MM.1S (cell line): ENCODE measurements around the gene BCL2A1.
"Not testable (repeated sequence)": the region's sequence is repeated elsewhere in the genome, so short reads cannot be mapped to it uniquely, and the experiment has no call there.

ENCODE experiments used
- DNase-seq: peaks from one replicate; pipeline ENCODE4 v3.0.0-alpha.2; 2015
- H2AFZ ChIP-seq: fragments of 300-600 bp; sonication (generic); 2 replicates; pipeline ENCODE4 v1.6.0; 2016; ENCODE audit warnings: antibody characterized with exemption, low read length
- H3F3A ChIP-seq: fragments of 300-600 bp; sonication (generic); 2 replicates; pipeline ENCODE4 v1.6.1; 2016; ENCODE audit warnings: mild to moderate bottlenecking, antibody characterized with exemption, low read length, moderate library complexity, mixed read lengths; ENCODE audit not compliant: insufficient read depth
- H3K27ac ChIP-seq: fragments of 300-600 bp; sonication (generic); 2 replicates; pipeline ENCODE4 v1.5.1; 2016; ENCODE audit warnings: mild to moderate bottlenecking, low read length
- H3K27me3 ChIP-seq: fragments of 300-600 bp; sonication (generic); replicated peaks from 2 replicates; pipeline ENCODE4 v1.6.0; 2016; ENCODE audit warnings: low read length; ENCODE audit not compliant: insufficient read depth
- H3K36me3 ChIP-seq: fragments of 300-600 bp; sonication (generic); replicated peaks from 2 replicates; pipeline ENCODE4 v1.6.1; 2016; ENCODE audit warnings: mild to moderate bottlenecking, low read length, mixed read lengths; ENCODE audit not compliant: insufficient read depth
- H3K4me1 ChIP-seq: fragments of 300-600 bp; sonication (generic); 2 replicates; pipeline ENCODE4 v1.6.1; 2016; ENCODE audit warnings: low read length, mixed read lengths
- H3K4me2 ChIP-seq: fragments of 300-600 bp; sonication (generic); 2 replicates; pipeline ENCODE4 v1.6.0; 2016; ENCODE audit warnings: low read depth, low read length
- H3K4me3 ChIP-seq: fragments of 300-600 bp; sonication (generic); 2 replicates; pipeline ENCODE4 v1.5.1; 2016; ENCODE audit warnings: low read length, mixed read lengths
- H3K79me2 ChIP-seq: fragments of 300-600 bp; sonication (generic); 2 replicates; pipeline ENCODE4 v1.6.1; 2016; ENCODE audit warnings: mixed run types, low read length, mixed read lengths
- H3K9ac ChIP-seq: fragments of 300-600 bp; sonication (generic); 2 replicates; pipeline ENCODE4 v1.6.1; 2016; ENCODE audit warnings: low read length, mixed read lengths
- H3K9me2 ChIP-seq: fragments of 300-600 bp; sonication (generic); replicated peaks from 2 replicates; pipeline ENCODE4 v1.6.1; 2016; ENCODE audit warnings: mild to moderate bottlenecking, low read length, mixed read lengths; ENCODE audit not compliant: insufficient read depth
- H3K9me3 ChIP-seq: fragments of 300-600 bp; sonication (generic); replicated peaks from 2 replicates; pipeline ENCODE4 v1.6.1; 2016; ENCODE audit warnings: mild to moderate bottlenecking, low read length, mixed read lengths; ENCODE audit not compliant: insufficient read depth
- H4K20me1 ChIP-seq: fragments of 300-600 bp; sonication (generic); 2 replicates; pipeline ENCODE4 v1.6.1; 2016; ENCODE audit warnings: mild to moderate bottlenecking, low read length, moderate library complexity, mixed read lengths; ENCODE audit not compliant: insufficient read depth
- CTCF ChIP-seq: fragments of 300-600 bp; sonication (generic); IDR thresholded peaks from 2 replicates; pipeline ENCODE4 v1.5.1; 2016; ENCODE audit warnings: antibody characterized with exemption, low read length, mixed read lengths
- EZH2 ChIP-seq: fragments of 300-600 bp; sonication (generic); optimal IDR thresholded peaks from 2 replicates; pipeline ENCODE3; 2017; ENCODE audit warnings: low read depth, mild to moderate bottlenecking, antibody characterized with exemption, low read length, mixed read lengths
- EZH2phosphoT487 ChIP-seq: fragments of 300-600 bp; sonication (generic); IDR thresholded peaks from 2 replicates; pipeline ENCODE4 v1.6.1; 2018; ENCODE audit warnings: antibody characterized with exemption, low read length

The BCL2A1 gene

GRCh38 chr15:79970624-79971434 is at the start of gene BCL2A1:
Gene BCL2A1, minus strand, starts transcription at chr15:79971196. Its CDS starts 77 bp downstream, at chr15:79971119.
- no peak within 1 kb of the TSS for H3K9ac ChIP-seq
- H3K27me3 ChIP-seq: no peaks in the 10 kb centered on the region
- no peaks in the 10 kb centered on the region for H3K79me2 ChIP-seq
- H3K9me3 ChIP-seq: no peaks in the 10 kb centered on the region
- H2AFZ ChIP-seq: no peak within 1 kb of the TSS
- no peak within 1 kb of the TSS for H3K4me2 ChIP-seq
- 0 out of 2 replicates have a peak, but pooled peaks cover 3% of the 10 kb centered on the region for H3F3A ChIP-seq
- no peaks in the 10 kb centered on the region for H4K20me1 ChIP-seq
- no peak within 1 kb of the TSS for H3K4me3 ChIP-seq
- H3K27ac ChIP-seq: no peak within 1 kb of the TSS
- TF ChIP-seq EZH2 (no peak), EZH2phosphoT487 (no peak), CTCF (no peak)
- no peaks in the 10 kb centered on the region for H3K9me2 ChIP-seq
- no peak for DNase-seq
- no peaks in the 10 kb centered on the region for H3K36me3 ChIP-seq
- H3K4me1 ChIP-seq: peaks cover 6% of the 10 kb centered on the region; the same call in 1 of the 2 replicates

- peaks cover 7% of the 10 kb centered on the region; the same call in 1 of the 2 replicates for H3F3A ChIP-seq
- no peak for DNase-seq
- no peaks in the 10 kb centered on the region for H3K79me2 ChIP-seq
- peaks cover 11% of the 10 kb centered on the region for H3K4me1 ChIP-seq
- no peak overlapping the region for H3K9ac ChIP-seq
- no peaks in the 10 kb centered on the region for H3K36me3 ChIP-seq
- H2AFZ ChIP-seq: no peak overlapping the region
- TF ChIP-seq EZH2 (no peak), EZH2phosphoT487 (no peak), CTCF (no peak)
- no peak overlapping the region for H3K4me3 ChIP-seq
- no peak overlapping the region for H3K4me2 ChIP-seq
- no peaks in the 10 kb centered on the region for H3K27me3 ChIP-seq
- no peaks in the 10 kb centered on the region for H3K9me2 ChIP-seq
- no peak overlapping the region for H3K27ac ChIP-seq
- no peaks in the 10 kb centered on the region for H4K20me1 ChIP-seq
- no peaks in the 10 kb centered on the region for H3K9me3 ChIP-seq
Measured at GRCh38 chr15:80020731-80021130, 49.7 kb upstream of the BCL2A1 start.

DNA sequence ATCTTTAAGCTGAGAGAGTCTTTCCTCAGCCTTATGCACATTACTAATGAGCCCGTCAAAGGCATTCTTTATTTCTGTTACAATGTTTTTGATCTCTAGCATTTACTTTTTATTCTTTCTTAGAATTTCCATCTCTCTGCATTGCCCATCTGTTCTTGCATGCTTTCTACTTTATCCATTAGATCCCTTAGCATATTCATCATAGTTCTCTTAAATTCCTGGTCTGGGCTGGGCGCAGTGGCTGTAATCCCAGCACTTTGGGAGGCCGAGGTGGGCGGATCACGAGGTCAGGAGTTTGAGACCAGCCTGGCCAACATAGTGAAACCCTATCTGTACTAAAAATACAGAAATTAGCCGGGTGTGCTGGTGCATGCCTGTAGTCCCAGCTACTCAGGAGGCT is 49.2 kb upstream of the BCL2A1 start:
- peaks cover 11% of the 10 kb centered on the region for H3K4me1 ChIP-seq
- not testable (repeated sequence) for H3K9me2 ChIP-seq, H3F3A ChIP-seq, H3K36me3 ChIP-seq, H3K4me3 ChIP-seq, H3K27me3 ChIP-seq, DNase-seq, H4K20me1 ChIP-seq, H3K9me3 ChIP-seq, H3K9ac ChIP-seq, H3K79me2 ChIP-seq, H3K4me2 ChIP-seq, H2AFZ ChIP-seq, H3K27ac ChIP-seq

- H3F3A ChIP-seq: peaks cover 7% of the 10 kb centered on the region; the same call in 1 of the 2 replicates
- TF ChIP-seq EZH2 (no peak), CTCF (no peak), EZH2phosphoT487 (no peak)
- no peak overlapping the region for H3K27ac ChIP-seq
- H3K79me2 ChIP-seq: no peaks in the 10 kb centered on the region
- H3K4me1 ChIP-seq: peaks cover 11% of the 10 kb centered on the region
- DNase-seq: no peak
- H2AFZ ChIP-seq: no peak overlapping the region
- no peaks in the 10 kb centered on the region for H3K9me2 ChIP-seq
- H3K4me3 ChIP-seq: no peak overlapping the region
- no peaks in the 10 kb centered on the region for H3K27me3 ChIP-seq
- no peak overlapping the region for H3K9ac ChIP-seq
- H4K20me1 ChIP-seq: no peaks in the 10 kb centered on the region
- no peaks in the 10 kb centered on the region for H3K9me3 ChIP-seq
- H3K36me3 ChIP-seq: no peaks in the 10 kb centered on the region
- no peak overlapping the region for H3K4me2 ChIP-seq
Measured at GRCh38 chr15:80019168-80019745, 48.3 kb upstream of the BCL2A1 start.

DNA sequence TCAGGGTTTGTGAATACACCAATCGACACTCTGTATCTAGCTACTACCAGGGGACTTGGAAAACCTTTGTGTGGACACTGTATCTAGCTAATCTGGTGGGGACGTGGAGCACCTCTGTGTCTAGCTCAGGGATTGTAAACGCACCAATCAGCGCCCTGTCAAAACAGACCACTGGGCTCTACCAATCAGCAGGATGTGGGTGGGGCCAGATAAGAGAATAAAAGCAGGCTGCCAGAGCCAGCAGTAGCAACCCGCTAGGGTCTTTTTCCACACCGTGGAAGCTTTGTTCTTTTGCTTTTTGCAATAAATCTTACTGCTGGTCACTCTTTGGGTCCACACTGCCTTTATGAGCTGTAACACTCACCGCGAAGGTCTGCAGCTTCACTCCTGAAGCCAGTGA is 46.1 kb upstream of the BCL2A1 start:
- H3K9me2 ChIP-seq, H3K27me3 ChIP-seq, H3F3A ChIP-seq, H3K9ac ChIP-seq, H3K9me3 ChIP-seq, H4K20me1 ChIP-seq, H3K4me1 ChIP-seq, H2AFZ ChIP-seq, H3K36me3 ChIP-seq, H3K4me3 ChIP-seq, DNase-seq, H3K79me2 ChIP-seq: not testable (repeated sequence)
- Histone ChIP-seq H3K27ac (peak overlapping the region; percentile 52; the same call in 1 of the 2 replicates), H3K4me2 (peak overlapping the region; percentile 49; the same call in 1 of the 2 replicates)
